LNCAP (cell line): Measurements from ENCODE around the gene TULP3.

ENCODE experiments used
- TF ChIP-seq, protein P1 (sequence below): fragments of 450-650 bp; IDR thresholded peaks from 2 replicates; pipeline ENCODE4 v1.5.1; 2017; ENCODE audit warnings: mild to moderate bottlenecking

TULP3 gene

DNA sequence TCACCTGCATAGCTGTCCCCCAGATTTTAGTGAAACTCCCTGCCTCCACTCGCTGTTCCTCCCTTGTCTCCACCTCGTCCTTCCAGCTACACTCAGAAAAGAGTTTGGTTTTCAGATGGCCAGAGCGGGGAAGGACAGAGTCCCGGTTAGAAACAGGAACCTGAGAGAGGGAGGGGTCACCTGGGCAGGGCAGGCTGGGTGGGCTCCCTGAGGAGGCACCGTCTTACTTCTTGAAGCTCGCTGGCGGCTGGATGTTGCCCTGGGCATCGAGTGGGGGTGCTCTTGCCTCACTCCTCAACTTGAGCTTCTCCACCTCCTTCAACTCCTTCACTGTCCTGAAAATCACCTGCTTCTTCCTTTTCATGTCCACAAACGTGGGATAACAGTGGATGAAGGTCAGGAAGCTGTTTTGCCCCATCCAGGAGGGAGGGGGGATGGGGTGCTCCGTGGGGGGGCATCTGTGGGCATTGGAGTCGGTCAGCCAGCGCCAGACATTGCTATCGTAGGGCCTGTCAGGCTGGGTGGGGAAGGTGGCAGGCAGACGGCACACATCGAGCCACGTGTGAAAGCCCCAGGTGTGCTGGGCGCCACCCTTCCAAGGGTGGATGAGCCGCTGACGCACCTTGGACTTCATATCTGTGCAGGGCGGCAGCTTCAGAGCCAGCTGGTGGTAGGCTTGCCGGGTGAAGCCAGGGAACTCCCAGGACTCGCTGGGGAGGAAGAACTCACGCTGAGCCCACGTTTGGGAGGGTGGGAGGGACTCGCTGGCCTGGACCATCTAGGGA, 35.8 kb upstream of the TULP3 start:
- TF ChIP-seq, protein P1, sequence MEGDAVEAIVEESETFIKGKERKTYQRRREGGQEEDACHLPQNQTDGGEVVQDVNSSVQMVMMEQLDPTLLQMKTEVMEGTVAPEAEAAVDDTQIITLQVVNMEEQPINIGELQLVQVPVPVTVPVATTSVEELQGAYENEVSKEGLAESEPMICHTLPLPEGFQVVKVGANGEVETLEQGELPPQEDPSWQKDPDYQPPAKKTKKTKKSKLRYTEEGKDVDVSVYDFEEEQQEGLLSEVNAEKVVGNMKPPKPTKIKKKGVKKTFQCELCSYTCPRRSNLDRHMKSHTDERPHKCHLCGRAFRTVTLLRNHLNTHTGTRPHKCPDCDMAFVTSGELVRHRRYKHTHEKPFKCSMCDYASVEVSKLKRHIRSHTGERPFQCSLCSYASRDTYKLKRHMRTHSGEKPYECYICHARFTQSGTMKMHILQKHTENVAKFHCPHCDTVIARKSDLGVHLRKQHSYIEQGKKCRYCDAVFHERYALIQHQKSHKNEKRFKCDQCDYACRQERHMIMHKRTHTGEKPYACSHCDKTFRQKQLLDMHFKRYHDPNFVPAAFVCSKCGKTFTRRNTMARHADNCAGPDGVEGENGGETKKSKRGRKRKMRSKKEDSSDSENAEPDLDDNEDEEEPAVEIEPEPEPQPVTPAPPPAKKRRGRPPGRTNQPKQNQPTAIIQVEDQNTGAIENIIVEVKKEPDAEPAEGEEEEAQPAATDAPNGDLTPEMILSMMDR, result no peak

GRCh38 chr12:2855546-2855945, 35.1 kb upstream of the TULP3 start:
- TF ChIP-seq, protein P1, result no peak

- TF ChIP-seq, protein P1, result no peak
Measured at GRCh38 chr12:2856051-2856450, 34.6 kb upstream of the TULP3 start.

- TF ChIP-seq, protein P1, result no peak
Measured at GRCh38 chr12:2857021-2857431, 33.7 kb upstream of the TULP3 start, which contains the start of gene TEX52. TEX52 (minus strand) TSS chr12:2857039; CDS start chr12:2857026, 13 bp downstream.

DNA sequence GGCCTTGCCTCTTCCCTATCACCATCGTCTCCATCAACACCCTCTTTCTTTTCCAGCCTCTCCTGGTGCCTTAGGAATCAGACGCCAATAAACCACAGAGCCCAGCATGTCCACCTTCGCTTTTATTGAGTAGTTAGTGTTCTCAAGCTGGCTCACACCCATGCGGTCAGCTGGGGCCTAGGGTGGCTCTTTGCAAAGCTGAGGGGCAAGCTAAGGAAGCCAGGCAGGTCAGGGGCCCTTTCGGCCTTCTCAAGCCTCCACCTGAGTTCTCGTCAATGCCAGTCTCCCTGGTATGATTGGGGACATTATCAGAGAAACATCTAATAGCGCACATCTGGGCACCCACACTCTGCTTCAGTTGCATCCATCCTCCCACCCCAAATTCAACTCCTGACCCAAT, 33.1 kb upstream of the TULP3 start:
- TF ChIP-seq, protein P1, result no peak

GRCh38 chr12:2858334-2858733, 32.4 kb upstream of the TULP3 start:
- TF ChIP-seq, protein P1, result no peak

- TF ChIP-seq, protein P1, result no peak
Measured at GRCh38 chr12:2858944-2859421, 31.7 kb upstream of the TULP3 start.
